ENCODE results near the gene FAM25G. TPM values are rescaled to one million over a fixed set of nuclear protein-coding genes. Genes with fewer than 3 reads are reported as not detected.
"Not testable (repeated sequence)": the region's sequence is repeated elsewhere in the genome, so short reads cannot be mapped to it uniquely, and the experiment has no call there.

FAM25G gene
- total RNA-seq, 2 experiments from 2014 or later, result not detected

GRCh38 chr10:47478114-47478513 lies 13.4 kb downstream of the FAM25G start:
- H3K27me3 Mint-ChIP-seq; POLR2A ChIA-PET; H3K27ac Mint-ChIP-seq; intact Hi-C loops (cut with micrococcal nuclease); H3K36me3 Mint-ChIP-seq; CTCF ChIA-PET; H3K4me1 Mint-ChIP-seq (ENCODE audit: low read depth); DNase-seq; H3K9me3 Mint-ChIP-seq; H3K4me3 Mint-ChIP-seq: not testable (repeated sequence)

GRCh38 chr10:47477078-47477477 lies 14.4 kb downstream of the FAM25G start:
- H3K4me1 Mint-ChIP-seq (ENCODE audit: low read depth); H3K36me3 Mint-ChIP-seq; DNase-seq; POLR2A ChIA-PET; CTCF ChIA-PET; H3K27me3 Mint-ChIP-seq; H3K9me3 Mint-ChIP-seq; H3K4me3 Mint-ChIP-seq; H3K27ac Mint-ChIP-seq; intact Hi-C loops (cut with micrococcal nuclease): not testable (repeated sequence)

GRCh38 chr10:47475101-47475500 lies 16.4 kb downstream of the FAM25G start:
- H3K4me1 Mint-ChIP-seq (ENCODE audit: low read depth); DNase-seq; POLR2A ChIA-PET; H3K4me3 Mint-ChIP-seq; CTCF ChIA-PET; H3K27me3 Mint-ChIP-seq; intact Hi-C loops (cut with micrococcal nuclease); H3K9me3 Mint-ChIP-seq; H3K27ac Mint-ChIP-seq; H3K36me3 Mint-ChIP-seq: not testable (repeated sequence)

- POLR2A ChIA-PET; H3K36me3 Mint-ChIP-seq; CTCF ChIA-PET; H3K27ac Mint-ChIP-seq; DNase-seq; H3K9me3 Mint-ChIP-seq; H3K4me3 Mint-ChIP-seq; intact Hi-C loops (cut with micrococcal nuclease); H3K4me1 Mint-ChIP-seq (ENCODE audit: low read depth); H3K27me3 Mint-ChIP-seq: not testable (repeated sequence)
These were observed 18.0 kb downstream of the FAM25G start for GRCh38 chr10:47473516-47473915.

- intact Hi-C loops (cut with micrococcal nuclease); H3K4me1 Mint-ChIP-seq (ENCODE audit: low read depth); DNase-seq; H3K36me3 Mint-ChIP-seq; POLR2A ChIA-PET; H3K4me3 Mint-ChIP-seq; H3K27me3 Mint-ChIP-seq; H3K27ac Mint-ChIP-seq; CTCF ChIA-PET; H3K9me3 Mint-ChIP-seq: not testable (repeated sequence)
These were observed 18.9 kb downstream of the FAM25G start for GRCh38 chr10:47472647-47473046.

GRCh38 chr10:47472072-47472471 lies 19.4 kb downstream of the FAM25G start:
- intact Hi-C loops (cut with micrococcal nuclease); H3K4me1 Mint-ChIP-seq (ENCODE audit: low read depth); POLR2A ChIA-PET; CTCF ChIA-PET; H3K27ac Mint-ChIP-seq; DNase-seq; H3K27me3 Mint-ChIP-seq; H3K36me3 Mint-ChIP-seq; H3K9me3 Mint-ChIP-seq; H3K4me3 Mint-ChIP-seq: not testable (repeated sequence)

GRCh38 chr10:47468731-47469528 lies 22.6 kb downstream of the FAM25G start:
- DNase-seq; H3K9me3 Mint-ChIP-seq; H3K36me3 Mint-ChIP-seq; intact Hi-C loops (cut with micrococcal nuclease); H3K4me1 Mint-ChIP-seq (ENCODE audit: low read depth); H3K27me3 Mint-ChIP-seq; H3K27ac Mint-ChIP-seq; CTCF ChIA-PET; H3K4me3 Mint-ChIP-seq; POLR2A ChIA-PET: not testable (repeated sequence)

- intact Hi-C loops (cut with micrococcal nuclease); H3K36me3 Mint-ChIP-seq; H3K27me3 Mint-ChIP-seq; H3K4me1 Mint-ChIP-seq (ENCODE audit: low read depth); H3K4me3 Mint-ChIP-seq; DNase-seq; H3K27ac Mint-ChIP-seq; POLR2A ChIA-PET; H3K9me3 Mint-ChIP-seq; CTCF ChIA-PET: not testable (repeated sequence)
These were observed 23.5 kb downstream of the FAM25G start for GRCh38 chr10:47467957-47468356.

GRCh38 chr10:47467458-47467857 lies 24.0 kb downstream of the FAM25G start:
- POLR2A ChIA-PET; H3K36me3 Mint-ChIP-seq; H3K27ac Mint-ChIP-seq; H3K4me1 Mint-ChIP-seq (ENCODE audit: low read depth); H3K27me3 Mint-ChIP-seq; H3K4me3 Mint-ChIP-seq; H3K9me3 Mint-ChIP-seq; CTCF ChIA-PET; DNase-seq; intact Hi-C loops (cut with micrococcal nuclease): not testable (repeated sequence)

GRCh38 chr10:47465216-47465917 lies 26.1 kb downstream of the FAM25G start:
- DNase-seq, result not testable (repeated sequence)

GRCh38 chr10:47462577-47463358 lies 28.7 kb downstream of the FAM25G start:
- H3K36me3 Mint-ChIP-seq; intact Hi-C loops (cut with micrococcal nuclease); H3K27ac Mint-ChIP-seq; H3K27me3 Mint-ChIP-seq; CTCF ChIA-PET; H3K4me1 Mint-ChIP-seq (ENCODE audit: low read depth); POLR2A ChIA-PET; H3K9me3 Mint-ChIP-seq; H3K4me3 Mint-ChIP-seq; DNase-seq: not testable (repeated sequence)

More at GRCh38 chr10:47465216-47465917, 26.1 kb downstream of the FAM25G start:
- H3K4me3 Mint-ChIP-seq; POLR2A ChIA-PET; H3K27ac Mint-ChIP-seq; H3K9me3 Mint-ChIP-seq; H3K27me3 Mint-ChIP-seq; CTCF ChIA-PET; H3K36me3 Mint-ChIP-seq; H3K4me1 Mint-ChIP-seq (ENCODE audit: low read depth); intact Hi-C loops (cut with micrococcal nuclease): not testable (repeated sequence)

- H3K36me3 Mint-ChIP-seq; H3K4me3 Mint-ChIP-seq; H3K9me3 Mint-ChIP-seq; H3K27ac Mint-ChIP-seq; H3K4me1 Mint-ChIP-seq (ENCODE audit: low read depth); POLR2A ChIA-PET; intact Hi-C loops (cut with micrococcal nuclease); CTCF ChIA-PET; H3K27me3 Mint-ChIP-seq: not testable (repeated sequence)
- peak; percentile 49 for DNase-seq
These were observed 30.2 kb downstream of the FAM25G start for GRCh38 chr10:47461261-47461687.

Data from activated CD4-positive, alpha-beta memory T cell treated with anti-CD3 and anti-CD28 coated beads for 36 hours (primary cell).